HEK293 (cell line): ENCODE results near the gene SAYSD1.
A peak's percentile ranks its signal among the peaks of the same experiment; 100 is the strongest.

Experiments used
- CTCF ChIA-PET: fragments of 350-600 bp; formaldehyde crosslinking; extraction: SDS; loops from one replicate; lab custom pipeline; 2021; ENCODE audit warnings: antibody characterized with exemption; lab: Yijun Ruan, JAX
- POLR2A ChIA-PET: fragments of 300-600 bp; formaldehyde crosslinking; extraction: SDS; loops from one replicate; lab custom pipeline; 2020; ENCODE audit warnings: antibody characterized with exemption, inconsistent platforms; lab: Yijun Ruan, JAX
- H3K27ac ChIP-seq: fragments of 200-500 bp; sonication (Bioruptor generic); 2 replicates; pipeline ENCODE4 v1.5.1; 2014; ENCODE audit warnings: low read depth, low read length, control low read depth, inconsistent platforms; ENCODE audit errors: extremely low read depth
- H3K36me3 ChIP-seq, 2 experiments: fragments of 200-500 bp in 1 of 2; sonication (Bioruptor generic) in 1 of 2; 1 replicate in 1 of 2; 2 replicates in 1 of 2; pipeline ENCODE4 v1.5.1; 2014 to 2017; ENCODE audit warnings: inconsistent platforms in 2 of 2, low read length in 2 of 2; ENCODE audit not compliant: control insufficient read depth in 2 of 2, insufficient read depth in 1 of 2
- H3K4me1 ChIP-seq: fragments of 200-500 bp; sonication (Bioruptor generic); 2 replicates; pipeline ENCODE4 v1.5.1; 2014; ENCODE audit warnings: mild to moderate bottlenecking, low read length, inconsistent platforms; ENCODE audit not compliant: control insufficient read depth, insufficient read depth
- H3K4me3 ChIP-seq: 2 replicates; pipeline ENCODE4 v1.5.1; 2011; ENCODE audit warnings: low read depth, mild to moderate bottlenecking, control low read depth, low read length, moderate library complexity
- H3K9me3 ChIP-seq: fragments of 200-500 bp; sonication (Bioruptor generic); 2 replicates; pipeline ENCODE4 v1.5.1; 2014; ENCODE audit warnings: low read depth, low read length, inconsistent platforms; ENCODE audit not compliant: control insufficient read depth, insufficient read depth
- HOXC10 ChIP-seq: sonication (generic); formaldehyde crosslinking; IDR thresholded peaks from 2 replicates; pipeline ENCODE4 v1.8.1; 2023; ENCODE audit warnings: mild to moderate bottlenecking, missing genetic modification reagents
- MZF1 ChIP-seq: fragments of 450-650 bp; formaldehyde crosslinking; IDR thresholded peaks from 2 replicates; pipeline ENCODE4 v1.5.1; 2017; ENCODE audit warnings: missing biosample characterization, missing genetic modification characterization, borderline replicate concordance
- SALL2 ChIP-seq: fragments of 450-650 bp; formaldehyde crosslinking; IDR thresholded peaks from 2 replicates; pipeline ENCODE4 v1.5.0; 2017; ENCODE audit warnings: missing biosample characterization, mild to moderate bottlenecking, missing genetic modification characterization, borderline replicate concordance
- SCRT2 ChIP-seq: fragments of 450-650 bp; formaldehyde crosslinking; IDR thresholded peaks from 2 replicates; pipeline ENCODE4 v1.5.1; 2016; ENCODE audit warnings: missing biosample characterization, missing genetic modification characterization
- YY1 ChIP-seq: fragments of 450-650 bp; formaldehyde crosslinking; IDR thresholded peaks from 2 replicates; pipeline ENCODE4 v1.5.1; 2018; ENCODE audit warnings: missing biosample characterization, missing genetic modification characterization
- ZEB2 ChIP-seq: fragments of 450-650 bp; formaldehyde crosslinking; IDR thresholded peaks from 2 replicates; pipeline ENCODE4 v1.5.1; 2016; ENCODE audit warnings: missing biosample characterization, missing genetic modification characterization
- ZNF114 ChIP-seq: fragments of 450-650 bp; formaldehyde crosslinking; IDR thresholded peaks from 2 replicates; pipeline ENCODE4 v1.5.0; 2017; ENCODE audit warnings: missing biosample characterization, missing genetic modification characterization
- ZNF24 ChIP-seq: fragments of 450-650 bp; formaldehyde crosslinking; IDR thresholded peaks from 2 replicates; pipeline ENCODE4 v1.5.1; 2016; ENCODE audit warnings: missing biosample characterization, missing genetic modification characterization
- ZNF514 ChIP-seq: fragments of 450-650 bp; formaldehyde crosslinking; IDR thresholded peaks from 2 replicates; pipeline ENCODE4 v1.5.1; 2016; ENCODE audit warnings: missing biosample characterization, missing genetic modification characterization
- ZNF558 ChIP-seq: fragments of 450-650 bp; formaldehyde crosslinking; IDR thresholded peaks from 2 replicates; pipeline ENCODE4 v1.5.1; 2016; ENCODE audit warnings: missing biosample characterization, missing genetic modification characterization
- ZNF623 ChIP-seq: fragments of 450-650 bp; formaldehyde crosslinking; IDR thresholded peaks from 2 replicates; pipeline ENCODE4 v1.5.1; 2016; ENCODE audit warnings: missing biosample characterization, missing genetic modification characterization
- ZNF664 ChIP-seq: fragments of 450-650 bp; formaldehyde crosslinking; IDR thresholded peaks from 2 replicates; pipeline ENCODE4 v1.5.1; 2016; ENCODE audit warnings: missing biosample characterization, missing genetic modification characterization
- ZNF677 ChIP-seq: fragments of 450-650 bp; IDR thresholded peaks from 2 replicates; pipeline ENCODE4 v1.5.0; 2018; ENCODE audit warnings: missing biosample characterization, mild to moderate bottlenecking, missing genetic modification characterization, moderate library complexity
- TF ChIP-seq, protein P1 (sequence below): fragments of 450-650 bp; formaldehyde crosslinking; IDR thresholded peaks from 2 replicates; pipeline ENCODE4 v1.5.1; 2016; ENCODE audit warnings: missing biosample characterization, missing genetic modification characterization, borderline replicate concordance
- TF ChIP-seq, protein P2 (sequence below): fragments of 450-650 bp; formaldehyde crosslinking; IDR thresholded peaks from 2 replicates; pipeline ENCODE4 v1.5.1; 2016; ENCODE audit warnings: missing biosample characterization, missing genetic modification characterization

The SAYSD1 gene

DNA sequence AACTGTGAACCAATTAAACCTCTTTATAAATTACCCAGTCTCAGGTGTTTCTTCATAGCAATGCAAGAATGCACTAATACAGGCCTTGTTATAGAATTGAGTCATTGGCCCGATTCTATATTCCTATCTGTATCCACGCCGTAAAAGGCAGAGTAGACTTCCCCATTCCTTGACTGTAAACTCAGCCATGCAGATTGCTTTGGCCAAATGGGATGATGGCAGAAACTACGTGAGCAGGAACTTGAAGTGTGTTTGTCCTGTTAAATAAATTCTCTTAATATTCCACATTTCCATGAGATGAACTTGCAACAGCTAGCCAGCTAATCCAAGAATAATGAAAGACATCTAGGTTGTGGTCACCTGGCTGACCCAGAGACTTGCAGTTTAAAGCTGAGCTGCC is 3.9 kb upstream of the SAYSD1 start:
- ChIA-PET POLR2A (no interaction called here), CTCF (interaction anchor here (1.2 kb wide), 1 partner anchor 146 kb away, joined by 3 read pairs; no protein-coding TSS in a partner anchor)
- TF ChIP-seq ZNF664 (tag by site-specific recombination) (no peak), SALL2 (no peak), ZEB2 (tag by site-specific recombination) (no peak), SCRT2 (tag by site-specific recombination) (no peak), ZNF677 (no peak), ZNF114 (tag by site-specific recombination) (no peak), MZF1 (tag by site-specific recombination) (no peak), YY1 (tag by site-specific recombination) (no peak)
- TF ChIP-seq, protein P1, sequence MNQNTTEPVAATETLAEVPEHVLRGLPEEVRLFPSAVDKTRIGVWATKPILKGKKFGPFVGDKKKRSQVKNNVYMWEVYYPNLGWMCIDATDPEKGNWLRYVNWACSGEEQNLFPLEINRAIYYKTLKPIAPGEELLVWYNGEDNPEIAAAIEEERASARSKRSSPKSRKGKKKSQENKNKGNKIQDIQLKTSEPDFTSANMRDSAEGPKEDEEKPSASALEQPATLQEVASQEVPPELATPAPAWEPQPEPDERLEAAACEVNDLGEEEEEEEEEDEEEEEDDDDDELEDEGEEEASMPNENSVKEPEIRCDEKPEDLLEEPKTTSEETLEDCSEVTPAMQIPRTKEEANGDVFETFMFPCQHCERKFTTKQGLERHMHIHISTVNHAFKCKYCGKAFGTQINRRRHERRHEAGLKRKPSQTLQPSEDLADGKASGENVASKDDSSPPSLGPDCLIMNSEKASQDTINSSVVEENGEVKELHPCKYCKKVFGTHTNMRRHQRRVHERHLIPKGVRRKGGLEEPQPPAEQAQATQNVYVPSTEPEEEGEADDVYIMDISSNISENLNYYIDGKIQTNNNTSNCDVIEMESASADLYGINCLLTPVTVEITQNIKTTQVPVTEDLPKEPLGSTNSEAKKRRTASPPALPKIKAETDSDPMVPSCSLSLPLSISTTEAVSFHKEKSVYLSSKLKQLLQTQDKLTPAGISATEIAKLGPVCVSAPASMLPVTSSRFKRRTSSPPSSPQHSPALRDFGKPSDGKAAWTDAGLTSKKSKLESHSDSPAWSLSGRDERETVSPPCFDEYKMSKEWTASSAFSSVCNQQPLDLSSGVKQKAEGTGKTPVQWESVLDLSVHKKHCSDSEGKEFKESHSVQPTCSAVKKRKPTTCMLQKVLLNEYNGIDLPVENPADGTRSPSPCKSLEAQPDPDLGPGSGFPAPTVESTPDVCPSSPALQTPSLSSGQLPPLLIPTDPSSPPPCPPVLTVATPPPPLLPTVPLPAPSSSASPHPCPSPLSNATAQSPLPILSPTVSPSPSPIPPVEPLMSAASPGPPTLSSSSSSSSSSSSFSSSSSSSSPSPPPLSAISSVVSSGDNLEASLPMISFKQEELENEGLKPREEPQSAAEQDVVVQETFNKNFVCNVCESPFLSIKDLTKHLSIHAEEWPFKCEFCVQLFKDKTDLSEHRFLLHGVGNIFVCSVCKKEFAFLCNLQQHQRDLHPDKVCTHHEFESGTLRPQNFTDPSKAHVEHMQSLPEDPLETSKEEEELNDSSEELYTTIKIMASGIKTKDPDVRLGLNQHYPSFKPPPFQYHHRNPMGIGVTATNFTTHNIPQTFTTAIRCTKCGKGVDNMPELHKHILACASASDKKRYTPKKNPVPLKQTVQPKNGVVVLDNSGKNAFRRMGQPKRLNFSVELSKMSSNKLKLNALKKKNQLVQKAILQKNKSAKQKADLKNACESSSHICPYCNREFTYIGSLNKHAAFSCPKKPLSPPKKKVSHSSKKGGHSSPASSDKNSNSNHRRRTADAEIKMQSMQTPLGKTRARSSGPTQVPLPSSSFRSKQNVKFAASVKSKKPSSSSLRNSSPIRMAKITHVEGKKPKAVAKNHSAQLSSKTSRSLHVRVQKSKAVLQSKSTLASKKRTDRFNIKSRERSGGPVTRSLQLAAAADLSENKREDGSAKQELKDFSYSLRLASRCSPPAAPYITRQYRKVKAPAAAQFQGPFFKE (tag by site-specific recombination) = no peak

DNA sequence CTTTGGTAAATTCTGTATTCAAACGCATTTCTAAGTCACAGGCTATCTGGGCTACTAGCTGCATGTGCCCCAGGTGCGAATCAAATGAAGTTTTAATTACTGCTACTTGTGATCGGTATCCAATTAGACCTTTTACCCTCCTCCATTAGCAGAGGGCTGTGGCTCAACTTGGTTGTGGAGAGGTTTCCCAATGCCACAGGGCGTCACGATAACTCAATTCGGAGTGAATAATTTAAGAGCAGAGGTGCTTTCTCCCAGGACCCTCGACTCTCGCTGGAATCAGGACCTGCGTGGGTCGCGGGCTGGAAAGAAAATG is 640 bp downstream of the SAYSD1 start:
- Histone ChIP-seq H3K9me3 (no peaks in the 10 kb centered on the region), H3K4me1 (0 out of 2 replicates have a peak, but pooled peaks cover 3% of the 10 kb centered on the region), H3K27ac (peak overlapping the region; percentile 87), H3K4me3 (peak overlapping the region; percentile 75), H3K36me3 (peaks cover 0 to 14% of the 10 kb centered on the region in 2 experiments; a peak in 1 of 3 replicates)
- CTCF ChIA-PET = interaction anchor here (0.5 to 1.0 kb wide), 5 partner anchors 22 to 1191 kb away, joined by 3 read pairs; no protein-coding TSS in a partner anchor
- TF ChIP-seq ZNF623 (tag by site-specific recombination) = no peak
- 0 out of 2 replicates have a peak, but pooled peaks have one; percentile 66 for TF ChIP-seq HOXC10 (CRISPR knock-in tag)
- POLR2A ChIA-PET = interaction anchor here (0.6 to 1.8 kb wide), 13 partner anchors 8 to 191 kb away, joined by 3 to 6 read pairs (median 4); no protein-coding TSS in a partner anchor

More for the DNA sequence above, 3.9 kb upstream of the SAYSD1 start:
- Histone ChIP-seq H3K4me1 (no peaks in the 10 kb centered on the region), H3K36me3 (no peaks in the 10 kb centered on the region), H3K27ac (no peak overlapping the region), H3K4me3 (no peak overlapping the region), H3K9me3 (no peaks in the 10 kb centered on the region)

DNA sequence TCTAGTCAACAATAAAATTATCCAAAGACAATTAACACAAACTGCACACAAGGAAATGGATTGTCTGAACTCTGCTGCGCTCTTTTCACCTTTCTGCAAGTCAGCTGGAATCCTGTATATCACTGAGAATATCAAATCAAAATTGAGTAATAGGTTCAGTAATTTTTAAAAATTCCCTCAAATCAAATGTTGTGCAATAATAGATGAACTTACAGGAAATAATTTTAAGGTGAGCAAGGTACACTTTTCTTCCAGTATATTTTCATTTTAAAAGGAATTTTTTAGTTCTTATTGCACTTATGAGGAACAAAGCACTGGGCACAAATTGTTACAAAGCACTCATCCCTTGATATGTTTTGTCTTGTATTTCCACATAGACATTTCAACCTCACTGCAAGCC is 1.2 kb downstream of the SAYSD1 start:
- Histone ChIP-seq H3K4me3 (peak overlapping the region; percentile 75), H3K27ac (no peak overlapping the region)
- POLR2A ChIA-PET = interaction anchor here (1.2 to 1.8 kb wide), 4 partner anchors 11 to 192 kb away, joined by 3 to 5 read pairs (median 4); no protein-coding TSS in a partner anchor

More for the DNA sequence above, 1.2 kb downstream of the SAYSD1 start:
- TF ChIP-seq ZNF24 (tag by site-specific recombination) (no peak), ZNF558 (tag by site-specific recombination) (no peak), ZNF514 (tag by site-specific recombination) (no peak)
- TF ChIP-seq, protein P2, sequence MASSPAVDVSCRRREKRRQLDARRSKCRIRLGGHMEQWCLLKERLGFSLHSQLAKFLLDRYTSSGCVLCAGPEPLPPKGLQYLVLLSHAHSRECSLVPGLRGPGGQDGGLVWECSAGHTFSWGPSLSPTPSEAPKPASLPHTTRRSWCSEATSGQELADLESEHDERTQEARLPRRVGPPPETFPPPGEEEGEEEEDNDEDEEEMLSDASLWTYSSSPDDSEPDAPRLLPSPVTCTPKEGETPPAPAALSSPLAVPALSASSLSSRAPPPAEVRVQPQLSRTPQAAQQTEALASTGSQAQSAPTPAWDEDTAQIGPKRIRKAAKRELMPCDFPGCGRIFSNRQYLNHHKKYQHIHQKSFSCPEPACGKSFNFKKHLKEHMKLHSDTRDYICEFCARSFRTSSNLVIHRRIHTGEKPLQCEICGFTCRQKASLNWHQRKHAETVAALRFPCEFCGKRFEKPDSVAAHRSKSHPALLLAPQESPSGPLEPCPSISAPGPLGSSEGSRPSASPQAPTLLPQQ (tag by site-specific recombination) = no peak
- Histone ChIP-seq H3K9me3 (no peaks in the 10 kb centered on the region), H3K4me1 (0 out of 2 replicates have a peak, but pooled peaks cover 3% of the 10 kb centered on the region), H3K36me3 (peaks cover 0 to 16% of the 10 kb centered on the region in 2 experiments; a peak in 1 of 3 replicates)
- CTCF ChIA-PET = interaction anchor here (0.5 to 0.8 kb wide), 2 partner anchors 51 to 469 kb away, joined by 3 to 4 read pairs; no protein-coding TSS in a partner anchor
